Neural cell (in vitro differentiated cells): ENCODE measurements around the gene HOXC12.

ENCODE experiments used
- EZH2 ChIP-seq: fragments of 200-600, 300-800 bp; shearing (Covaris generic), sonication (generic); IDR thresholded peaks from 2 replicates; pipeline ENCODE4 v1.6.1; 2014; ENCODE audit warnings: antibody characterized with exemption, low read length, borderline replicate concordance, mild to moderate bottlenecking; ENCODE audit not compliant: insufficient read depth, poor library complexity, severe bottlenecking
- POLR2AphosphoS5 ChIP-seq: IDR thresholded peaks from 2 replicates; pipeline ENCODE4 v1.6.1; 2012
- SMC3 ChIP-seq: fragments of 450-650 bp; conservative IDR thresholded peaks from 2 replicates; pipeline ENCODE4 v1.6.1; 2014; ENCODE audit warnings: antibody characterized with exemption, mild to moderate bottlenecking, moderate library complexity; ENCODE audit not compliant: poor library complexity
- TF ChIP-seq, protein P1 (sequence below): fragments of 450-650 bp; IDR thresholded peaks from 2 replicates; pipeline ENCODE4 v1.5.1; 2014; ENCODE audit warnings: antibody characterized with exemption, mild to moderate bottlenecking, moderate library complexity; ENCODE audit not compliant: poor library complexity, severe bottlenecking
- TF ChIP-seq, protein P2 (sequence below): IDR thresholded peaks from 2 replicates; pipeline ENCODE4 v1.6.1; 2012; ENCODE audit warnings: borderline replicate concordance

DNA sequence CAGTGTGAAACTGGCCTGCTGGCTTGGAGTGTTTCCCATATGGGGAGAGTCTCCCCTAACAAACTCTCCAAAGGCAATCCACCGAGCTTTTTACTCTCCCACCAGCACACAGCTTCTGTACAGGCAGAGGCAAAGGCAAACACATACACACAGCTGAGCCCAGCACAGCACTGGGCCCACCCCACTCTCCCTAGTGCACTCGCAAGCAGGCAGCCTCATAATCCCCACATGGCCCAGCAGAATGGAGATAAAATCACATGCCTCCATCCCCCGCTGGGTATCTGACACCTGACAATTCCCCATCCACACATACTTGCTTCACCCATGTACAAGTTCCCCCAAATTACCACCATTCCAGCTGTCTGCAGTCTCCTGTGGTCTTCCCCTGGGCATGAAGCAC lies 3.4 kb downstream of the HOXC12 start:
- TF ChIP-seq, protein P1, sequence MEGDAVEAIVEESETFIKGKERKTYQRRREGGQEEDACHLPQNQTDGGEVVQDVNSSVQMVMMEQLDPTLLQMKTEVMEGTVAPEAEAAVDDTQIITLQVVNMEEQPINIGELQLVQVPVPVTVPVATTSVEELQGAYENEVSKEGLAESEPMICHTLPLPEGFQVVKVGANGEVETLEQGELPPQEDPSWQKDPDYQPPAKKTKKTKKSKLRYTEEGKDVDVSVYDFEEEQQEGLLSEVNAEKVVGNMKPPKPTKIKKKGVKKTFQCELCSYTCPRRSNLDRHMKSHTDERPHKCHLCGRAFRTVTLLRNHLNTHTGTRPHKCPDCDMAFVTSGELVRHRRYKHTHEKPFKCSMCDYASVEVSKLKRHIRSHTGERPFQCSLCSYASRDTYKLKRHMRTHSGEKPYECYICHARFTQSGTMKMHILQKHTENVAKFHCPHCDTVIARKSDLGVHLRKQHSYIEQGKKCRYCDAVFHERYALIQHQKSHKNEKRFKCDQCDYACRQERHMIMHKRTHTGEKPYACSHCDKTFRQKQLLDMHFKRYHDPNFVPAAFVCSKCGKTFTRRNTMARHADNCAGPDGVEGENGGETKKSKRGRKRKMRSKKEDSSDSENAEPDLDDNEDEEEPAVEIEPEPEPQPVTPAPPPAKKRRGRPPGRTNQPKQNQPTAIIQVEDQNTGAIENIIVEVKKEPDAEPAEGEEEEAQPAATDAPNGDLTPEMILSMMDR, result no peak
- TF ChIP-seq EZH2, result no peak
- TF ChIP-seq, protein P2, sequence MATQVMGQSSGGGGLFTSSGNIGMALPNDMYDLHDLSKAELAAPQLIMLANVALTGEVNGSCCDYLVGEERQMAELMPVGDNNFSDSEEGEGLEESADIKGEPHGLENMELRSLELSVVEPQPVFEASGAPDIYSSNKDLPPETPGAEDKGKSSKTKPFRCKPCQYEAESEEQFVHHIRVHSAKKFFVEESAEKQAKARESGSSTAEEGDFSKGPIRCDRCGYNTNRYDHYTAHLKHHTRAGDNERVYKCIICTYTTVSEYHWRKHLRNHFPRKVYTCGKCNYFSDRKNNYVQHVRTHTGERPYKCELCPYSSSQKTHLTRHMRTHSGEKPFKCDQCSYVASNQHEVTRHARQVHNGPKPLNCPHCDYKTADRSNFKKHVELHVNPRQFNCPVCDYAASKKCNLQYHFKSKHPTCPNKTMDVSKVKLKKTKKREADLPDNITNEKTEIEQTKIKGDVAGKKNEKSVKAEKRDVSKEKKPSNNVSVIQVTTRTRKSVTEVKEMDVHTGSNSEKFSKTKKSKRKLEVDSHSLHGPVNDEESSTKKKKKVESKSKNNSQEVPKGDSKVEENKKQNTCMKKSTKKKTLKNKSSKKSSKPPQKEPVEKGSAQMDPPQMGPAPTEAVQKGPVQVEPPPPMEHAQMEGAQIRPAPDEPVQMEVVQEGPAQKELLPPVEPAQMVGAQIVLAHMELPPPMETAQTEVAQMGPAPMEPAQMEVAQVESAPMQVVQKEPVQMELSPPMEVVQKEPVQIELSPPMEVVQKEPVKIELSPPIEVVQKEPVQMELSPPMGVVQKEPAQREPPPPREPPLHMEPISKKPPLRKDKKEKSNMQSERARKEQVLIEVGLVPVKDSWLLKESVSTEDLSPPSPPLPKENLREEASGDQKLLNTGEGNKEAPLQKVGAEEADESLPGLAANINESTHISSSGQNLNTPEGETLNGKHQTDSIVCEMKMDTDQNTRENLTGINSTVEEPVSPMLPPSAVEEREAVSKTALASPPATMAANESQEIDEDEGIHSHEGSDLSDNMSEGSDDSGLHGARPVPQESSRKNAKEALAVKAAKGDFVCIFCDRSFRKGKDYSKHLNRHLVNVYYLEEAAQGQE, result no peak
- no peak for TF ChIP-seq SMC3
- no peak for TF ChIP-seq POLR2AphosphoS5
